Hematopoietic multipotent progenitor cell treated with erythropoietin and hydrocortisone succinate and interleukin-3 and kit ligand, for 15 days (in vitro differentiated cells): Measurements from ENCODE around the gene AAGAB.
"Not testable (repeated sequence)": the region's sequence is repeated elsewhere in the genome, so short reads cannot be mapped to it uniquely, and the experiment has no call there.

Source experiments
- DNase-seq: peaks from one replicate; pipeline ENCODE4 v3.0.0-alpha.2; 2015; ENCODE audit warnings: low spot score

AAGAB gene

GRCh38 chr15:67172172-67172571, 82.3 kb downstream of the AAGAB start:
- no peak for DNase-seq

- no peak for DNase-seq
Observed at GRCh38 chr15:67171471-67171870, 83.0 kb downstream of the AAGAB start.

- no peak for DNase-seq
Observed at GRCh38 chr15:67170143-67170925, 84.1 kb downstream of the AAGAB start.

GRCh38 chr15:67168694-67169093, 85.8 kb downstream of the AAGAB start:
- DNase-seq = no peak

- no peak for DNase-seq
Observed at GRCh38 chr15:67167091-67167490, 87.4 kb downstream of the AAGAB start.

- no peak for DNase-seq
Observed at GRCh38 chr15:67166280-67167009, 88.0 kb downstream of the AAGAB start.

- DNase-seq = no peak
Observed at GRCh38 chr15:67165254-67166253, 88.9 kb downstream of the AAGAB start.

- DNase-seq = no peak
Observed at GRCh38 chr15:67164811-67165253, 89.6 kb downstream of the AAGAB start.

GRCh38 chr15:67164401-67164791, 90.1 kb downstream of the AAGAB start:
- no peak for DNase-seq

GRCh38 chr15:67163180-67163579, 91.3 kb downstream of the AAGAB start:
- no peak for DNase-seq

- no peak for DNase-seq
Observed at GRCh38 chr15:67161881-67162280, 92.6 kb downstream of the AAGAB start.

GRCh38 chr15:67161412-67161811, 93.0 kb downstream of the AAGAB start:
- no peak for DNase-seq

GRCh38 chr15:67158367-67158766, 96.1 kb downstream of the AAGAB start:
- DNase-seq = no peak

- DNase-seq = no peak
Observed at GRCh38 chr15:67157521-67158252, 96.8 kb downstream of the AAGAB start.

- no peak for DNase-seq
Observed at GRCh38 chr15:67156834-67157233, 97.6 kb downstream of the AAGAB start.

- no peak for DNase-seq
Observed at GRCh38 chr15:67156426-67156825, 98.0 kb downstream of the AAGAB start.

- no peak for DNase-seq
Observed at GRCh38 chr15:67154249-67154648, 100.2 kb downstream of the AAGAB start.

GRCh38 chr15:67153044-67153443, 101.4 kb downstream of the AAGAB start:
- not testable (repeated sequence) for DNase-seq

GRCh38 chr15:67152429-67152828, 102.0 kb downstream of the AAGAB start:
- DNase-seq = no peak
